Dedifferentiated amniotic fluid mesenchymal stem cell (primary cell): ENCODE measurements around the gene NUDCD3.

Source experiments
- DNase-seq: peaks from one replicate; pipeline ENCODE4 v3.0.0-alpha.2; 2016; ENCODE audit errors: extremely low spot score

NUDCD3 gene

GRCh38 chr7:44366986-44367385 is 123.5 kb downstream of the NUDCD3 start:
- DNase-seq: no peak

GRCh38 chr7:44353668-44354067 is 136.8 kb downstream of the NUDCD3 start:
- DNase-seq: no peak

- DNase-seq: no peak
Measured at GRCh38 chr7:44348851-44349781, 141.3 kb downstream of the NUDCD3 start.

GRCh38 chr7:44348300-44348699 is 142.2 kb downstream of the NUDCD3 start:
- DNase-seq: no peak

- no peak for DNase-seq
Measured at GRCh38 chr7:44347546-44348114, 142.8 kb downstream of the NUDCD3 start.

- DNase-seq: no peak
Measured at GRCh38 chr7:44346063-44346462, 144.4 kb downstream of the NUDCD3 start.

- DNase-seq: no peak
Measured at GRCh38 chr7:44341401-44341800, 149.1 kb downstream of the NUDCD3 start.

- no peak for DNase-seq
Measured at GRCh38 chr7:44338600-44338999, 151.9 kb downstream of the NUDCD3 start.

- DNase-seq: no peak
Measured at GRCh38 chr7:44336491-44336890, 154.0 kb downstream of the NUDCD3 start.

GRCh38 chr7:44335184-44335583 is 155.3 kb downstream of the NUDCD3 start:
- DNase-seq: no peak

- no peak for DNase-seq
Measured at GRCh38 chr7:44334734-44335097, 155.7 kb downstream of the NUDCD3 start.

- no peak for DNase-seq
Measured at GRCh38 chr7:44333911-44334733, 156.3 kb downstream of the NUDCD3 start.

- no peak for DNase-seq
Measured at GRCh38 chr7:44331682-44332081, 158.8 kb downstream of the NUDCD3 start.

GRCh38 chr7:44330331-44330730 is 160.1 kb downstream of the NUDCD3 start:
- DNase-seq: no peak

GRCh38 chr7:44329888-44330287 is 160.6 kb downstream of the NUDCD3 start:
- no peak for DNase-seq
